ENCODE measurements around the gene NSD2.

- TF ChIP-seq CTCF (IDR thresholded peaks at IDR 0.05): no peak
- TF ChIP-seq POLR2A (IDR thresholded peaks at IDR 0.05): no peak
These were observed 41.0 kb upstream of the NSD2 start for GRCh38 chr4:1830234-1830633.
